8988T (cell line): ENCODE data around the gene PKP1.

ENCODE experiments used
- DNase-seq: peaks from one replicate; pipeline ENCODE4 v3.0.0; 2011

Gene PKP1

GRCh38 chr1:201376464-201377374 lies 93.4 kb downstream of the PKP1 start:
- DNase-seq = peak; percentile 90

- DNase-seq = no peak
Measured at GRCh38 chr1:201377611-201378092, 94.3 kb downstream of the PKP1 start, which contains the start of gene TNNT2. Gene TNNT2 (minus strand): TSS chr1:201377680. CDS start chr1:201373254, 4,426 bp downstream.

- no peak for DNase-seq
Measured at GRCh38 chr1:201378804-201379203, 95.5 kb downstream of the PKP1 start.

- no peak for DNase-seq
Measured at GRCh38 chr1:201379733-201380242, 96.5 kb downstream of the PKP1 start.

GRCh38 chr1:201381130-201381529 lies 97.8 kb downstream of the PKP1 start:
- no peak for DNase-seq
